Skin of body (tissue), 2 donors: ENCODE measurements around the gene CARMIL3. TPM values are rescaled to one million over a fixed set of nuclear protein-coding genes. Genes with fewer than 3 reads are reported as not detected.
"Not testable (repeated sequence)": the region's sequence is repeated elsewhere in the genome, so short reads cannot be mapped to it uniquely, and the experiment has no call there.

Experiments
- DNase-seq: peaks from one replicate; lab custom pipeline; 2025; lab: John Stamatoyannopoulos, UW
- total RNA-seq: library from RNA; depleted of rRNA; stranded (reverse); fragments of >200 nt; gene quantifications from one replicate; pipeline ENCODE4 v1.2.3, GENCODE V29; 2014

CARMIL3 gene, protein sequence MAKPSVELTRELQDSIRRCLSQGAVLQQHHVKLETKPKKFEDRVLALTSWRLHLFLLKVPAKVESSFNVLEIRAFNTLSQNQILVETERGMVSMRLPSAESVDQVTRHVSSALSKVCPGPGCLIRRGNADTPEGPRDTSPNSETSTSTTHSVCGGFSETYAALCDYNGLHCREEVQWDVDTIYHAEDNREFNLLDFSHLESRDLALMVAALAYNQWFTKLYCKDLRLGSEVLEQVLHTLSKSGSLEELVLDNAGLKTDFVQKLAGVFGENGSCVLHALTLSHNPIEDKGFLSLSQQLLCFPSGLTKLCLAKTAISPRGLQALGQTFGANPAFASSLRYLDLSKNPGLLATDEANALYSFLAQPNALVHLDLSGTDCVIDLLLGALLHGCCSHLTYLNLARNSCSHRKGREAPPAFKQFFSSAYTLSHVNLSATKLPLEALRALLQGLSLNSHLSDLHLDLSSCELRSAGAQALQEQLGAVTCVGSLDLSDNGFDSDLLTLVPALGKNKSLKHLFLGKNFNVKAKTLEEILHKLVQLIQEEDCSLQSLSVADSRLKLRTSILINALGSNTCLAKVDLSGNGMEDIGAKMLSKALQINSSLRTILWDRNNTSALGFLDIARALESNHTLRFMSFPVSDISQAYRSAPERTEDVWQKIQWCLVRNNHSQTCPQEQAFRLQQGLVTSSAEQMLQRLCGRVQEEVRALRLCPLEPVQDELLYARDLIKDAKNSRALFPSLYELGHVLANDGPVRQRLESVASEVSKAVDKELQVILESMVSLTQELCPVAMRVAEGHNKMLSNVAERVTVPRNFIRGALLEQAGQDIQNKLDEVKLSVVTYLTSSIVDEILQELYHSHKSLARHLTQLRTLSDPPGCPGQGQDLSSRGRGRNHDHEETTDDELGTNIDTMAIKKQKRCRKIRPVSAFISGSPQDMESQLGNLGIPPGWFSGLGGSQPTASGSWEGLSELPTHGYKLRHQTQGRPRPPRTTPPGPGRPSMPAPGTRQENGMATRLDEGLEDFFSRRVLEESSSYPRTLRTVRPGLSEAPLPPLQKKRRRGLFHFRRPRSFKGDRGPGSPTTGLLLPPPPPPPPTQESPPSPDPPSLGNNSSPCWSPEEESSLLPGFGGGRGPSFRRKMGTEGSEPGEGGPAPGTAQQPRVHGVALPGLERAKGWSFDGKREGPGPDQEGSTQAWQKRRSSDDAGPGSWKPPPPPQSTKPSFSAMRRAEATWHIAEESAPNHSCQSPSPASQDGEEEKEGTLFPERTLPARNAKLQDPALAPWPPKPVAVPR (N-terminal part only)
- total RNA-seq, result 0.69 TPM

DNA sequence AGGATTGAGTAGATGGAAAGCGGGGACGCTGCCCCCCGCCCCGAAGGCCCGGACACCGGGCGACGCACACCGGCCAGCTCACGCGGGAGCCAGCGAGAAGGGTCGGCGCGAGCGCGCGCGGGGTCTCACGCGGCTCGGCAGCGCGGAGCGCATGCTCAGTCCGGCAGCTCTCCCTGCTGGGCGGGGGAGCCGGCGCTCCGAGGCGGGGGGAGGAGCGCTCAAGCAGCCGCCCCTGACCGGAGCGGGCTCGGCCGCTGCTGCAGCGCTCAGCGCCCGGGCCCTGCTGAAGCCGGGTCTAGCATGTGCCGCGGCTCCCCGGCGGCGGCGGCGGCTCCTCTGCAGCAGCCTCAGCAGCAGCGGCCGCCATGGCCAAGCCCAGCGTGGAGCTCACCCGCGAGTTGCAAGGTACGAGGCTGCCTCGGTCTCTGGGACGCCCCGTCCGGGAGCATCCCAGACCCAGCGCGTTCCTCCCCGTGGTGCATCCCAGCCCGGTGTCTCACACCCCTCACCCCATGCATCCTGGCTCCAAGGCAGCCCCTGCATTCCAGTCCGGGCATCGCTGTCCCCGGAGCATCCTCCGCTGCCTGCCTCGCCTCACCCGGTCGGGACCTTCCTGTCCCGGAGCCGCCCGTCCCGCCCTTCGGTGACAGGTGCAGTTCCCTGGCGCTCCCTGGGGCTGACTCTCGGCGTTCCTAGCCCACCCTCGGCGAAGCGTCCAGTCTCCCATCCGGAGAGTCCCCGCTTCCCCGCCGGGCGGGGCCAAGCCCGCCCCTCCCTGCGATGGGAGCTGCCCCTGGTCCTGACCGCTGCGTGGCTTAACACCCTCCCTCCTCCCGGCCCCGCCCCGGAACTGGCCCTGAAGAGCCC is at the start of gene CARMIL3:
Gene CARMIL3 (plus strand): TSS at position 221 of the 867 bp plus-strand sequence. CDS start 145 bp downstream, at position 366.
- DNase-seq, result no peak

DNA sequence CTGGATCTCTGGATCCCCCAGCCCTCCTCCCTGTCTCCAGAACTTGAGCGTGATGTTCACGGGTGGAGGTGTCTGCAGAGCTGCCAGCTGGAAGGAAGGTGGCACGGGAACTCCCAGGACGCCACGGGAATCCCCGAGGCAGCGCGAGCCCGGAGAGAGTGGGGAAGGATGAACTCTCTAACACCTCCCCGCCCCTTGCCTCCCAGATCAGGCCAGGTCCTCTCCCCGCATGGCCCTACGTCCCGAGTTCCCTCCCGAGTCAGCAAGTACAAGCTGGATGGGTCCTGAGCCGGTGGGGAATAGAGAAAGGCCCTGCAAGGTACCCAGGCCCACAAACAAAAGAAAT is 45.4 kb upstream of the CARMIL3 start:
- not testable (repeated sequence) for DNase-seq

DNA sequence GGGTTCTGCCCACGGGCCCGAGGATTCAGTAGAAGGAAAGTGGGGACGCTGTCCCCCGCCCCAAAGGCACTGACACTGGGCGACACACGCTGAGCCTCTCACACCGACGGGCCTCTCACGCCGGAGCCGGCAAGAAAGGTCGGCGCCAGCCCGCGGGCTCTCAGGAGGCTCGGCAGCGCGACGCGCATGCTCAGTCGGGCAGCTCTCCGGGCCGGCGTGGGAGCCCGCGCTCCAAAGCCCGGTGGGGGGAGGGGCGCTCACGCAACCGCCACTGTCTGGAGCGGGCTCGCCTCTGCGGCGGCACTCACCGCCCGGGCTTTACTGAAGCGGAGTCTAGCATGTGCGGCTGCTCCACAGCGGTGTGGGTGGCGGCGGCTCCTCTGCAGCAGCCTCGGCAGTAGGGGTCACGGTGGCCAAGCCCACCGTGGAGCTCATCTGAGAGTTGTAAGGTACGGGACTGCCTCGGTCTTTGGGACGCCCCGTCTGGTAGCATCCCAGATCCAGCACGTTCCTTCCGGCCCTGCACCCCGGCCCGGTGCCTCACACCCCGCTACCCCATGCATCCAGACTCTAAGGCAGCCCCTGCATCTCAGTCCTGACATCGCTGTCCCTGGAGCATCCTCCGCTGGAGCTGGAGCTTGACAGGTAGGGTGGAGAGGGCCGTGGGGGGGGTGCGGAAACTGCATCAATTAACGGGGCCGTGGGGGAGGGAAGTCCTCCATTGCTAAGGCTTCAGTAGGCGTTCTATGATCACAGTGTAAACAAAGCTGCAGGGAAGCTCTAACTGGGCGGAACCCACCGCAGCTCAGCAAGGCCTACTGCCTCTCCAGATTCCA is 44.8 kb upstream of the CARMIL3 start:
- not testable (repeated sequence) for DNase-seq

DNA sequence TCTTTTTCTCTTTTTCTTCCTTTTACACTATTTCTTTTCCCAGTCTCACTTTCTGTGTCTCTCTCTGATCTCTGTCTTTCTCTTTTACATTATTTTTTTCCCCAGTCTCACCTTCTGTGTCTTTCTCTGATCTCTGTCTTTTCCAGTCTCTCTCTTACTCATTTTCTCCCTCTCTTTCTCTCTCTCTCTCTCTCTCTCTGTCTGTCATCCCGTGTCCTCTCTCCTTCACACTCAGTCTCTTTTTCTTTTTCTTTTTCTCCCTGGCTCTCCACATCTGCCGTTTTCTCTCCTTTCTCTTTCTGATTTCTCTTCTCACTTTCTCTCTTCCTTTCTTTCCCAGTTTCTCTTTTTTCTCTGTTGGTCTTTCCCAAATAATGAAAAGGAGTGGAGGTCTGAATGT is 40.8 kb upstream of the CARMIL3 start:
- DNase-seq, result no peak

DNA sequence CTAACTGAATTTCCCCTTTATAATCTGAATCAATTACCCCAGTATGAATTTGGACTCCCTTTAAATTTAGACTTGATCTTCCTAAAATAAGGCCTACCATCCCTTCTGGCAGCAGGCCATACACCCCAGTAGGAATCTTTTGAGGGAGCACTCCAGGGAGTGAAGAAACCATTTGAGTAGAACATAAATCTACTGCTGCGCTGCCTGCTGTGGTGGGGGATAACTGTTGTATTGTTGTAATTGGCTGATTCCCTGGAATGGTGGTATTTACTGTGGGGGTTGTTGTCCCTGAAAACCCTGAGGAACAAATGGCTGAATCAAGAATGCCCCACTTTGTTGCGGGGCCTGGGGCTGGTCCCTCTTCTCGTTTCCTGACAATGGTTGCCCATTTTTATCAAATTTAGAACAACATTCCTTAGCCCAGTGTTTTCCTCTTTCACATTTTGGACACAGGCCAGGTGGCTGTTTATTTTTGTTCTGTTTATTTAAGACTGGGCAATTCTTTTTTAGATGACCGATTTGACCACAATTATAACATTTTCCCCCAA is 39.0 kb upstream of the CARMIL3 start:
- not testable (repeated sequence) for DNase-seq

DNA sequence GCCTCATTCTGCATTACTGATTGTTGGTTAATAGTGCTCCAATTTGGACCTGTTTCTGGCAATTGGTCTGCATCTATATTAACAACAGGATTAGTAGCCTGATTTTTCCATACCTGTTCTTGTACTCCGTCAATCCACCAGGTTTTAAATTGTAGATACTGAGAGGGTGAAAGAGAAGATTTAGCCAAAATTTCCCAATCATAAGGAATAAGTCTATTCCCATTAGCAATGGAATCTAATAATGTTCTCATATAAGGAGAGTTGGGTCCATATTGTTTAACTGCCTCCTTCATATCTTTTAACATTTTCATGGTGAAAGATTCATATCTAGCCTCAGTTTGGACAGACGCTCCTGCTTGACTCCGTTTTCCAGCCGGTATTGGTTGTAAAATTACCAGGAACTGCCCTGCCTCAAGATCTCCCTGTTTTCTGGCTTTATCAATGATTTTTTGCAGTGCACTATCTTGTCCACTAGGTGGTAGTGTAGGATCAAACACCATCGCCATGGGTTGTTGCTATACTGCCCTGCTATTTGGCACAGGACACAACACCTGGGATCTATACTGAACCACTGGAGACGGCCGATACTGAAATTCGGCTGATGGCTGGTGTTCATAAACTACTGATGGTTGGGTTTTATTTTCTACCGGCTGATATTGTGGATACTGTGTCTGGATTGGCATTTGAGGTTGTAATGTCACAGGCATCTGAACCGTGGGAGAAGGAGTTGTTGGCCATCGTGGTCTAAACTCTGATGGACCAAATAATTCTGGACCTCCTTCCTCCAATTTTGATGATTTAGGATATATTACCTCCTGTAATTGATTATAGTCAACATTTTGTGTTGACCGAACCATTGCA is 37.9 kb upstream of the CARMIL3 start:
- peak; percentile 63 for DNase-seq

DNA sequence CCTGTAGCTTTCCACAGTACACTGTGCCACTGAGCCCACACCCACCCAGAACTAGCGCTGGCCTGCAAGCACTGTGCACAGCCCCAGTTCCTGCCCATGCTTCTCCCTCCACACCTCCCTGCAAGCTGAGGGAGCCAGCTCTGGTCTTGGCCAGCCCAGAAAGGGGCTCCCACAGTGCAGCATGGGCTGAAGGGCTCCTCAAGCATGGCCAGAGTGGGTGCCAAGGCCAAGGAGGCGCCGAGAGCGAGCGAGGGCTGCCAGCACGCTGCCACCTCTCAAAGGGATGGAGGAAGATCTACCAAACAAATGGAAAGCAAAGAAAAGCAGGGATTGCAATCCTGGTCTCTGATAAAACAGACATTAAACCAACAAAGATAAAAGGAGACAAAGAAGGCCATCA is 36.1 kb upstream of the CARMIL3 start:
- not testable (repeated sequence) for DNase-seq

DNA sequence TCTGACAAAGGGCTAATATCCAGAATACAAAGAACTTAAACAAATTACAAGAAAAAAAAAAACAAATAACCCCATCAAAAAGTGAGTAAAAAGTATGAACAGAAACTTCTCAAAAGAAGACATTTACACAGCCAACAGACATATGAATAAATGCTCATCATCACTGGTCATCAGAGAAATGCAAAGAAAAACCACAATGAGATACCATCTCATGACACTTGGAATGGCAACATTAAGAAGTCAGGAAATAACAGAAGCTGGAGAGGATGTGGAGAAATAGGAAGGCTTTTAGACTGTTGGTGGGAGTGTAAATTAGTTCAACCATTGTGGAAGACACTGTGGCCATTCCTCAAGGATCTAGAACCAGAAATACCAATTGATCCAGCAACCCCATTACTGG is 32.8 kb upstream of the CARMIL3 start:
- not testable (repeated sequence) for DNase-seq

DNA sequence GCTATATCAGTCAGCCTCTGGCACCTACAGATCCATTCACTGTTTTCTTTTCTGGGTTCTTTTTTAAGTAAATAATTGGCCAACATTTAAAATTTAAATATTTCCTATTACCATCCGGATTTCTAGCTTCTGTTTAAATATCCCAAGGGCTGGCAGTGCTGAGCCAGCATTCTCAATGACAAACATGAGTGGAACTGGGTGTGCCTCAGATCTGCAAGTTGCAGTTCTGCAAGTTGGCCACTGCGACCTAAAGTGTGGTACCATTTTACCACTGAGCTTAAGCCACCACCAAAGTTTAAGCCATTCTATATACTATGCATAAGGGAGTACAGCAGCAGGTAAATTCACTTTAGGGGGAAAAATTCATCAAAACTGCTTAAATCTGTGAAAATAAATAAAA is 31.9 kb upstream of the CARMIL3 start:
- not testable (repeated sequence) for DNase-seq

DNA sequence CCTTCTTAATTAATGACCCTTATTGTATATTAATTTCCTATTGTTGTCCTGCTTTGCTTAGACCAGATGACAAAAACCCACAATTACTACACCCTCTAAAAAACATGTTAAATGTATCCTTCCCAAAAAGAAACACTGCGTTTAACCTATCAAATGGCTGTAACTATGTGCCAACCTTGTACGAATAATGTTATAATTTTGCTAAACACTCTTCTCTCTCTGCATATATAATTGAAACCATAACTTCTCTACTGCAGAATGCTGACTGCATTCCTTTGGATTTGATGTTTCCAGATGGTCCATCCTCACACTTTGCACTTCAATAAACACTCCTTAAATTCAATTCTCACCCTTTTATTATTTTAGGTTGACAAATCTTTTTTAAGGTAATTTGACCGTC is 31.3 kb upstream of the CARMIL3 start:
- DNase-seq, result peak; percentile 52

DNA sequence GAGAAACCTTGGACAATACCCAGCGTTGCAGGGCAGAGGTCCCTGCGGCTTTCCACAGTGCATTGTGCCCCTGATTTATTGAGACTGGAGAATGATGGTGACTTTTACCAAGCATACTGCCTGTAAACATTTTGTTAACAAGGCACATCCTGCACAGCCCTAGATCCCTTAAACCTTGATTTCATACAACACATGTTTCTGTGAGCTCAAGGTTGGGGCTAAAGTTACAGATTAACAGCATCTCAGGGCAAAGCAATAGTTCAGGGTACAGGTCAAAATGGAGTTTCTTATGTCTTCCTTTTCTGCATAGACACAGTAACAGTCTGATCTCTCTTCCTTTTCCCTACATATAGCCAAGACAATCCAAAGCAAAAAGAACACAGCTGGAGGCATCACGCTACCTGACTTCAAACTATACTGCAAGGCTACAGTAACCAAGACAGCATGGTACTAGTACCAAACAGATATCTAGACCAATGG is 26.8 kb upstream of the CARMIL3 start:
- DNase-seq, result not testable (repeated sequence)

DNA sequence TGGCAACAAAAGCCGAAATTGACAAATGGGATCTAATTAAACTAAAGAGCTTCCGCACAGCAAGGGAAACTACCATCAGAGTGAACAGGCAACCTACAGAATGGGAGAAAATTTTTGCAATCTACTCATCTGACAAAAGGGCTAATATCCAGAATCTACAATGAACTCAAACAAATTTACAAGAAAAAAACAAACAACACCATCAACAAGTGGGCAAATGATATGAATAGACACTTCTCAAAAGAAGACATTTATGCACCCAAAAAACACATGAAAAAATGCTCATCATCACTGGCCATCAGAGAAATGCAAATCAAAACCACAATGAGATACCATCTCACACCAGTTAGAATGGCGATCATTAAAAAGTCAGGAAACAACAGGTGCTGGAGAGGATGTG is 22.1 kb upstream of the CARMIL3 start:
- DNase-seq, result not testable (repeated sequence)

DNA sequence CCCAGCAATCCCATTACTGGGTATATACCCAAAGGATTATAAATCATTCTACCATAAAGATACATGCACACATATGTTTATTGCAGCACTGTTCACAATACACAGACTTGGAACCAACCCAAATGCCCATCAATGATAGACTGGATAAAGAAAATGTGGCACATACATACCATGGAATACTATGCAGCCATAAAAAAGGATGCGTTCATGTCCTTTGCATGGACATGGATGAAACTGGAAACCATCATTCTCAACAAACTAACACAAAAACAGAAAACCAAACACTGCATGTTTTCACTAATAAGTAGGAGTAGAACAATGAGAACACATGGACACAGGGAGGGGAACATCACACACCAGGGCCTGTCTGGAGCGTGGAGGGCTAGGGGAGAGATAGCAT is 20.5 kb upstream of the CARMIL3 start:
- DNase-seq, result not testable (repeated sequence)

DNA sequence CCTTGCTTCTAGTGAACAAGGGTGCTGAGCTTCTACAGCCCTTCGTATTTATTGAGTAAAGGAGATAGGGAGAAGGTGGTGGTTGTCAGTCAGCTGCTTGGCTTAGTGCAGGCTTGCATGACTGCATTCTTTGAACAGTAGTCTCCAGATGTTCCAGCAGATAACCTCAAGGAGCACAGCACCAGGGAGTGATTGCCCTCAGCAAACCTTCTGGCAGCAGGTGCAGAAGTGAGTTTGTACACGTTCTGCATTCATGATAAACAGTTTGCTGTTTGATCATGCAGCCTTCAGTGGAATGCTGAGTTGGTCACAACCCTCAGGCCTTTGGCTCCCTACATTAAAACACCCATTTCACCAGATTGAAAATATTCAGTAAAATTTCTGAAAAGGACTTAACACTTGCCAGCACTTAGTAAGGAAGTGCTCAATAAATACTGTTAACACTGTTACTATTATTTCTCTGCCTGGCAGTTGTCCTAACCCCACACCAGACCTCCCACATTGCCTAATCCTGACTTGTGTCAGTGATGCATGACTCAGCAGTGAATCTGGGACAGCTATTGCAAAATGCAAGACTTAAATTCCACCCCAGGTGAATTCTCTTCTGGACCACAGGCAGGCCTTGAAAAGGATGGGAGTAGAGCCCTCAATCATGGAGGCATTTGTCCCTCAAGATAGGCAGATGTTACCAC is 18.9 kb upstream of the CARMIL3 start:
- DNase-seq, result no peak

DNA sequence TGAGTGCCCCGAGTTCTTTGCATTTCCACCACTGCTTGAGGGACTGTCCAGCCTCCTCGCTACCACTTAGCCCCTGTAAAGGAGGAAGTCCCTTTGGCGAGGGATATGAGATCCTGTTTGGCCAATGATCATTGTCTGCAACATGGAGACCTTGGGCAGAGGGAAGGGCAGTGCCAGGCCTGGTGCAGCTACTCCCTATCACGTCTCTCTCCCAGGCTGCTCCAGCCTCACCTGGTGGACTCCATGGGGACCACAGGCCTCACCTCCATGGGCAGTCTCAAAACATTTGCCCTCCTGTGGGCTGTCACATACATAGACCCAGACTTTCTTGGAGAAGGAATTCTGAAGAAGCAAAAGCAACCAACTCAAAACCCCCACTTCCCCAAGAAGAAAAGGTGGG is 16.0 kb upstream of the CARMIL3 start:
- not testable (repeated sequence) for DNase-seq

DNA sequence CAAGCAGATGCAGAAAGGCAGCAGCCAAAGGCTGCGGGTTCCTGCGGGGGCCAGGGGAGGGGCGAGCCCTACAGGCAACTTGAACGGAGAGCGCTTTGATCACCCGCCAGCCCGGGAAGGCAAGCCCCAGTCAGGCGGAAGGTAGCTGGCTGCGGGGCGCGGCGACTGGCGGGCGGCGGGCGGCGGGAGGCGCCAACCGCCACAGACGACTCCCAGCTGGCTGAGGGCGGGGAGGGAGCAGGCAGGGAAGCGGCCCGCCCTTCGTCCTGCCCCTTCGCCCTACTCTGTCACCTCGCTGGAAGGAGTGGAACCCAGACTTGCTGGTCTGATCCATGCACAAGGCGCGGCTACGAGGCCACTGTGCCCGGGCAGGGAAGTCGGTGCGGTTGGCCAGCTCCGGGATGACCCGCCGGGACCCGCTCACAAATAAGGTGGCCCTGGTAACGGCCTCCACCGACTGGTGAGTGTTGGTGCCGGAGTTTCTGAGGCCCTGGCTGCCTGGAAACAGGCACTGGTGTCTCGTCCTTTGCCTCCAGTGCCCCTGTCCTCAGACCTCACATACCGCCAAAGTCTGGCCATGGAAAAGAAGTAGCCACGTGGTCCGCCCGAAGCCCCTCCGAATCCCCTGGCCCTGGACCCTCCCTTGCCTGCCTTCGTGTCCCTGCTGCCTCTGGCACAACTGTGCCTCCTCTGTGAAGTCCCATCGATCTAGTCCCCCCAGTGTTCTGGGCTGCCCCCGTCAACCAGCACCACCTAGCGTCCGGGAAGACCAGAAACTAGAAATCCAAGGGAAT is 15.4 kb upstream of the CARMIL3 start:
- DNase-seq, result peak; percentile 70
